NT2/D1 (cell line): ENCODE data around the gene SORT1.

Source experiments
- SUZ12 ChIP-seq: IDR thresholded peaks from 2 replicates; pipeline ENCODE4 v1.6.1; 2011; ENCODE audit not compliant: insufficient read length, insufficient read depth; ENCODE audit errors: extremely low read depth
- YY1 ChIP-seq: IDR thresholded peaks from 2 replicates; pipeline ENCODE4 v1.6.1; 2011; ENCODE audit not compliant: insufficient read length, insufficient read depth
- ZNF274 ChIP-seq: IDR thresholded peaks from 2 replicates; pipeline ENCODE4 v1.6.1; 2011; ENCODE audit warnings: mild to moderate bottlenecking, low read depth, low read length

GRCh38 chr1:109393617-109394233 is 4.0 kb downstream of the SORT1 start:
- TF ChIP-seq ZNF274 (no peak), YY1 (no peak), SUZ12 (no peak)
